GM12878 (cell line): ENCODE results near the gene UBXN11. TPM values are rescaled to one million over a fixed set of nuclear protein-coding genes. Genes with fewer than 3 reads are reported as not detected.
A peak's percentile ranks its signal among the peaks of the same experiment; 100 is the strongest.

Experiments used
- CBX5 ChIP-seq: sonication (generic); IDR thresholded peaks from 2 replicates; pipeline ENCODE4 v1.6.1; 2016; ENCODE audit warnings: low read depth, moderate library complexity, mild to moderate bottlenecking, inconsistent platforms
- EED ChIP-seq: sonication (generic); IDR thresholded peaks from 2 replicates; pipeline ENCODE4 v1.6.1; 2016; ENCODE audit warnings: antibody characterized with exemption, low read depth
- KAT2A ChIP-seq: conservative IDR thresholded peaks from 2 replicates; pipeline ENCODE4 v1.6.1; 2011; ENCODE audit warnings: low read depth, low read length; ENCODE audit not compliant: control insufficient read depth
- MEF2A ChIP-seq: IDR thresholded peaks from 2 replicates; pipeline ENCODE4 v1.6.1; 2011; ENCODE audit warnings: low read depth, mild to moderate bottlenecking, low read length, moderate library complexity; ENCODE audit not compliant: insufficient read depth
- NFYB ChIP-seq: IDR thresholded peaks from 2 replicates; pipeline ENCODE4 v1.6.1; 2011; ENCODE audit warnings: low read depth, mild to moderate bottlenecking, low read length, improper control_type of control experiment, moderate library complexity; ENCODE audit not compliant: insufficient read depth
- NR2F1 ChIP-seq: fragments of 450-650 bp; conservative IDR thresholded peaks from 2 replicates; pipeline ENCODE4 v1.6.1; 2017; ENCODE audit warnings: mild to moderate bottlenecking
- NRF1 ChIP-seq: conservative IDR thresholded peaks from 2 replicates; pipeline ENCODE4 v1.6.1; 2011; ENCODE audit warnings: mild to moderate bottlenecking, low read depth, low read length, improper control_type of control experiment
- REST ChIP-seq: IDR thresholded peaks from 2 replicates; pipeline ENCODE4 v1.6.1; 2012; ENCODE audit warnings: mild to moderate bottlenecking, low read depth, low read length
- RUNX3 ChIP-seq: IDR thresholded peaks from 2 replicates; pipeline ENCODE4 v1.6.1; 2012; ENCODE audit warnings: low read length, inconsistent platforms
- SUPT20H ChIP-seq: IDR thresholded peaks from 2 replicates; pipeline ENCODE4 v1.6.1; 2011; ENCODE audit warnings: low read depth, mild to moderate bottlenecking, low read length, moderate library complexity, borderline replicate concordance; ENCODE audit not compliant: control insufficient read depth
- TCF3 ChIP-seq: IDR thresholded peaks from 2 replicates; pipeline ENCODE4 v1.6.1; 2012; ENCODE audit warnings: low read depth, mild to moderate bottlenecking, low read length, borderline replicate concordance; ENCODE audit not compliant: insufficient read depth
- ZBTB11 ChIP-seq: fragments of 450-650 bp; formaldehyde crosslinking; IDR thresholded peaks from 2 replicates; pipeline ENCODE4 v1.5.0; 2022; ENCODE audit warnings: mild to moderate bottlenecking, missing genetic modification characterization
- ZNF384 ChIP-seq: IDR thresholded peaks from 2 replicates; pipeline ENCODE4 v1.6.1; 2012; ENCODE audit warnings: low read depth, mild to moderate bottlenecking, low read length, improper control_type of control experiment, borderline replicate concordance
- polyA plus RNA-seq, 11 experiments: library from polyadenylated mRNA; depleted of rRNA in 4 of 11; unstranded in 6 of 11; stranded (reverse) in 5 of 11; fragments of >200 nt; fragmentation: Nextera tagmentation in 4 of 11; fragmentation: Illumina TruSeq in 1 of 11; extraction: Ambion mirVana in 4 of 11; extraction: Trizol in 1 of 11; gene quantifications; 1 replicate in 1 of 11; 2 replicates in 10 of 11; pipeline versions ENCODE4 v1.2.1 to v1.2.3, GENCODE V29; 2011 to 2016; ENCODE audit warnings: inconsistent platforms in 2 of 11, missing spikeins in 2 of 11, low read depth in 1 of 11
- total RNA-seq, 4 experiments: library from RNA; depleted of rRNA in 3 of 4; stranded (reverse); fragments of >200 nt in 3 of 4; fragmentation: Illumina TruSeq in 1 of 4; extraction: Trizol in 1 of 4; gene quantifications; 2 replicates each; pipeline versions ENCODE4 v1.2.1 to v1.2.3, GENCODE V29; 2013 to 2021
- TF ChIP-seq, protein P1 (sequence below): IDR thresholded peaks from 2 replicates; pipeline ENCODE4 v1.6.1; 2011; ENCODE audit warnings: borderline replicate concordance, low read depth, mild to moderate bottlenecking, moderate library complexity, low read length; ENCODE audit not compliant: insufficient read depth, poor library complexity, severe bottlenecking
- TF ChIP-seq, protein P2 (sequence below): fragments of 450-650 bp; IDR thresholded peaks from 2 replicates; pipeline ENCODE4 v1.6.1; 2017; ENCODE audit warnings: mild to moderate bottlenecking, moderate library complexity

The UBXN11 gene
- total and polyA plus RNA-seq, 10 of the 15 experiments (the other 5 are each of a cell fraction or from before 2014, with no cell fraction given): 0.32 to 34.4 (median 9.6) TPM

DNA sequence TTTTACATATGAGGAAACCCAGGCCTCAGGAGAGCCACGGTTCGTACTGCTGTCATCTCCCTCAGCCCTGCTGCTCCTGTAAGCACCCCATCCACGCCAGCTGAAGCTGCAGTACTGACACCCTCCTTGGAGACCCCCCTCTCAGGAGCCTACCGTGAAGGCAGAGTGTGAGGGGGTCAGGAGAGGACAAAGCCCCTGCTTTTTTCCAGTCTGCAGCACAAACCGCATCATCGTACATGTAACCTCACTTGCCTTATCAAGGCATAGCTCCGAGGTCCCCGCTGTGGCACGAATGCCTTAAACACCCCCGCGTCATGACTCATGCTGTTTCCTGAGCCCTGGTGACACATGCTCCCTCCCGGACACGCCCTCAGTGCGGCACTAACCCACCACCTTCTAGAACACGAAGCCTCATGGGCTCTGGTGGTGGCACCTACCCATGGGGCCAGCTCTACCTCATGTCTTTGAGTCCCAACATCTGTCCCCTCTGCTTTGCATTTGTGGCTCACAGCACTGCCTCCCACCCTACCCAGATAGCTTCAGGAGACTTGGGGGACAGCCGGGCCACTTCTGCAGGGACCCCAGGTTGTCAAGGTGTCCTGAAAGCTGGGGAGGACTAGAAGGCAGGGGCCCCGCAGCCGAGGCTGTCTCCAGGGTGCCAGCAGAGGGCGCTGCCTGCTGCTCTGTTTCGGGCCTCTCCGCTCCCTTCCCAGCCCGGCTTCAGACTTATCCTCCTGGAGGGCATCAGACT, 21.7 kb downstream of the UBXN11 start (continued):
- TF ChIP-seq ZBTB11 (CRISPR knock-in tag) (no peak), EED (0 out of 2 replicates have a peak, but pooled peaks have one; percentile 28), RUNX3 (no peak), NRF1 (no peak), ZNF384 (no peak), REST (no peak), MEF2A (no peak), NFYB (no peak), KAT2A (no peak), TCF3 (no peak), SUPT20H (no peak), CBX5 (no peak), NR2F1 (no peak)
- TF ChIP-seq, protein P1, sequence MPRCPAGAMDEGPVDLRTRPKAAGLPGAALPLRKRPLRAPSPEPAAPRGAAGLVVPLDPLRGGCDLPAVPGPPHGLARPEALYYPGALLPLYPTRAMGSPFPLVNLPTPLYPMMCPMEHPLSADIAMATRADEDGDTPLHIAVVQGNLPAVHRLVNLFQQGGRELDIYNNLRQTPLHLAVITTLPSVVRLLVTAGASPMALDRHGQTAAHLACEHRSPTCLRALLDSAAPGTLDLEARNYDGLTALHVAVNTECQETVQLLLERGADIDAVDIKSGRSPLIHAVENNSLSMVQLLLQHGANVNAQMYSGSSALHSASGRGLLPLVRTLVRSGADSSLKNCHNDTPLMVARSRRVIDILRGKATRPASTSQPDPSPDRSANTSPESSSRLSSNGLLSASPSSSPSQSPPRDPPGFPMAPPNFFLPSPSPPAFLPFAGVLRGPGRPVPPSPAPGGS: no peak
- TF ChIP-seq, protein P2, sequence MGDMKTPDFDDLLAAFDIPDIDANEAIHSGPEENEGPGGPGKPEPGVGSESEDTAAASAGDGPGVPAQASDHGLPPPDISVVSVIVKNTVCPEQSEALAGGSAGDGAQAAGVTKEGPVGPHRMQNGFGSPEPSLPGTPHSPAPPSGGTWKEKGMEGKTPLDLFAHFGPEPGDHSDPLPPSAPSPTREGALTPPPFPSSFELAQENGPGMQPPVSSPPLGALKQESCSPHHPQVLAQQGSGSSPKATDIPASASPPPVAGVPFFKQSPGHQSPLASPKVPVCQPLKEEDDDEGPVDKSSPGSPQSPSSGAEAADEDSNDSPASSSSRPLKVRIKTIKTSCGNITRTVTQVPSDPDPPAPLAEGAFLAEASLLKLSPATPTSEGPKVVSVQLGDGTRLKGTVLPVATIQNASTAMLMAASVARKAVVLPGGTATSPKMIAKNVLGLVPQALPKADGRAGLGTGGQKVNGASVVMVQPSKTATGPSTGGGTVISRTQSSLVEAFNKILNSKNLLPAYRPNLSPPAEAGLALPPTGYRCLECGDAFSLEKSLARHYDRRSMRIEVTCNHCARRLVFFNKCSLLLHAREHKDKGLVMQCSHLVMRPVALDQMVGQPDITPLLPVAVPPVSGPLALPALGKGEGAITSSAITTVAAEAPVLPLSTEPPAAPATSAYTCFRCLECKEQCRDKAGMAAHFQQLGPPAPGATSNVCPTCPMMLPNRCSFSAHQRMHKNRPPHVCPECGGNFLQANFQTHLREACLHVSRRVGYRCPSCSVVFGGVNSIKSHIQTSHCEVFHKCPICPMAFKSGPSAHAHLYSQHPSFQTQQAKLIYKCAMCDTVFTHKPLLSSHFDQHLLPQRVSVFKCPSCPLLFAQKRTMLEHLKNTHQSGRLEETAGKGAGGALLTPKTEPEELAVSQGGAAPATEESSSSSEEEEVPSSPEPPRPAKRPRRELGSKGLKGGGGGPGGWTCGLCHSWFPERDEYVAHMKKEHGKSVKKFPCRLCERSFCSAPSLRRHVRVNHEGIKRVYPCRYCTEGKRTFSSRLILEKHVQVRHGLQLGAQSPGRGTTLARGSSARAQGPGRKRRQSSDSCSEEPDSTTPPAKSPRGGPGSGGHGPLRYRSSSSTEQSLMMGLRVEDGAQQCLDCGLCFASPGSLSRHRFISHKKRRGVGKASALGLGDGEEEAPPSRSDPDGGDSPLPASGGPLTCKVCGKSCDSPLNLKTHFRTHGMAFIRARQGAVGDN: peak; percentile 63; the same call in 1 of the 2 replicates
